HepG2 (cell line): ENCODE data around the gene FAM222B. TPM values are rescaled to one million over a fixed set of nuclear protein-coding genes. Genes with fewer than 3 reads are reported as not detected.

ENCODE experiments used
- GATAD1 ChIP-seq: IDR thresholded peaks from 2 replicates; pipeline ENCODE4 v1.6.1; 2016; ENCODE audit warnings: missing genetic modification reagents, missing compliant biosample characterization
- GFI1 ChIP-seq: sonication (generic); formaldehyde crosslinking; IDR thresholded peaks from 2 replicates; pipeline ENCODE4 v1.5.0; 2020; ENCODE audit warnings: missing genetic modification reagents, mild to moderate bottlenecking, borderline replicate concordance
- HNF4G ChIP-seq, 2 experiments: sonication (generic) in 1 of 2; formaldehyde crosslinking in 1 of 2; IDR thresholded peaks; 2 replicates each; pipeline versions ENCODE4 v1.4.0 to v1.6.1; 2011 to 2020; ENCODE audit warnings: borderline replicate concordance in 2 of 2, low read depth in 2 of 2, mild to moderate bottlenecking in 2 of 2, low read length in 1 of 2, missing genetic modification reagents in 1 of 2, moderate library complexity in 1 of 2
- HNRNPK ChIP-seq: fragments of 200-400 bp; formaldehyde crosslinking; IDR thresholded peaks from 2 replicates; pipeline ENCODE4 v1.6.1; 2018; ENCODE audit warnings: low read length, low read depth, moderate library complexity, mild to moderate bottlenecking; ENCODE audit not compliant: poor library complexity, severe bottlenecking
- HOXA5 ChIP-seq: sonication (generic); formaldehyde crosslinking; IDR thresholded peaks from 2 replicates; pipeline ENCODE4 v1.4.0; 2020; ENCODE audit warnings: missing genetic modification reagents
- KDM6A ChIP-seq: IDR thresholded peaks from 2 replicates; pipeline ENCODE4 v1.6.1; 2016; ENCODE audit warnings: low read depth
- NCOA2 ChIP-seq: sonication (generic); formaldehyde crosslinking; IDR thresholded peaks from 2 replicates; pipeline ENCODE4 v1.8.0; 2022; ENCODE audit warnings: inconsistent platforms
- NFKB2 ChIP-seq: sonication (generic); formaldehyde crosslinking; IDR thresholded peaks from 2 replicates; pipeline ENCODE4 v1.4.0; 2020; ENCODE audit warnings: missing genetic modification reagents, borderline replicate concordance
- NFYB ChIP-seq: sonication (generic); formaldehyde crosslinking; IDR thresholded peaks from 2 replicates; pipeline ENCODE4 v1.4.0; 2020; ENCODE audit warnings: missing genetic modification reagents
- NR2F6 ChIP-seq, 2 experiments: IDR thresholded peaks; 2 replicates each; pipeline ENCODE4 v1.6.1; 2016; ENCODE audit warnings: antibody characterized with exemption in 1 of 2, mild to moderate bottlenecking in 1 of 2
- RBM22 ChIP-seq: fragments of 200-400 bp; formaldehyde crosslinking; optimal IDR thresholded peaks from 2 replicates; pipeline ENCODE3; 2017; ENCODE audit warnings: mild to moderate bottlenecking, low read length, moderate library complexity
- REL ChIP-seq: sonication (generic); formaldehyde crosslinking; conservative IDR thresholded peaks from 2 replicates; pipeline ENCODE4 v1.8.0; 2022; ENCODE audit warnings: mild to moderate bottlenecking, missing genetic modification reagents, moderate library complexity
- TCF7 ChIP-seq: sonication (generic); IDR thresholded peaks from 2 replicates; pipeline ENCODE4 v1.6.1; 2016; ENCODE audit warnings: antibody characterized with exemption, low read depth
- ZBTB1 ChIP-seq: sonication (generic); formaldehyde crosslinking; IDR thresholded peaks from 2 replicates; pipeline ENCODE4 v1.4.0; 2020; ENCODE audit warnings: missing genetic modification reagents, borderline replicate concordance
- ZFY ChIP-seq: sonication (generic); formaldehyde crosslinking; IDR thresholded peaks from 2 replicates; pipeline ENCODE4 v1.4.0; 2020; ENCODE audit warnings: missing genetic modification reagents
- ZFYVE20 ChIP-seq: sonication (generic); formaldehyde crosslinking; IDR thresholded peaks from 2 replicates; pipeline ENCODE4 v1.8.0; 2023; ENCODE audit warnings: low read depth, mild to moderate bottlenecking, moderate library complexity, missing genetic modification reagents, borderline replicate concordance
- ZKSCAN1 ChIP-seq: fragments of 150-350 bp; IDR thresholded peaks from 2 replicates; pipeline ENCODE4 v1.6.1; 2014; ENCODE audit warnings: low read length
- ZKSCAN5 ChIP-seq: sonication (generic); formaldehyde crosslinking; IDR thresholded peaks from 2 replicates; pipeline ENCODE4 v1.5.1; 2020; ENCODE audit warnings: mild to moderate bottlenecking, missing genetic modification reagents
- ZNF251 ChIP-seq: sonication (generic); formaldehyde crosslinking; IDR thresholded peaks from 2 replicates; pipeline ENCODE4 v1.9.0; 2021; ENCODE audit warnings: mild to moderate bottlenecking, missing genetic modification reagents
- ZNF329 ChIP-seq: sonication (generic); formaldehyde crosslinking; IDR thresholded peaks from 2 replicates; pipeline ENCODE4 v1.9.0; 2021; ENCODE audit warnings: low read depth, mild to moderate bottlenecking, missing genetic modification reagents
- ZNF484 ChIP-seq: sonication (generic); formaldehyde crosslinking; IDR thresholded peaks from 2 replicates; pipeline ENCODE4 v1.5.1; 2020; ENCODE audit warnings: mild to moderate bottlenecking, low read depth, missing genetic modification reagents, borderline replicate concordance
- ZNF577 ChIP-seq: sonication (generic); formaldehyde crosslinking; IDR thresholded peaks from 2 replicates; pipeline ENCODE4 v1.4.0; 2020; ENCODE audit warnings: mild to moderate bottlenecking, low read depth, missing genetic modification reagents, borderline replicate concordance
- polyA plus RNA-seq, 8 experiments: library from polyadenylated mRNA; depleted of rRNA in 3 of 8; stranded (reverse) in 7 of 8; unstranded in 1 of 8; fragments of >200 nt; fragmentation: Illumina TruSeq in 4 of 8; extraction: Trizol in 4 of 8; gene quantifications; 2 replicates each; pipeline versions ENCODE4 v1.2.1 to v1.2.3, GENCODE V29; 2011 to 2016; ENCODE audit warnings: low read depth in 4 of 8, missing spikeins in 1 of 8, mixed read lengths in 1 of 8; ENCODE audit not compliant: insufficient read depth in 1 of 8
- total RNA-seq, 5 experiments: library from RNA; depleted of rRNA; stranded (reverse); fragments of >200 nt; fragmentation: Illumina TruSeq; extraction: Trizol; gene quantifications; 2 replicates each; pipeline ENCODE4 v1.2.3, GENCODE V29; 2016; ENCODE audit warnings: low read depth in 1 of 5
- TF ChIP-seq, protein P1 (sequence below): sonication (generic); formaldehyde crosslinking; IDR thresholded peaks from 2 replicates; pipeline ENCODE4 v1.4.0; 2020; ENCODE audit warnings: missing genetic modification reagents
- TF ChIP-seq, protein P2 (sequence below): sonication (generic); formaldehyde crosslinking; IDR thresholded peaks from 2 replicates; pipeline ENCODE4 v1.5.1; 2020; ENCODE audit warnings: missing genetic modification reagents, mild to moderate bottlenecking, borderline replicate concordance
- TF ChIP-seq, protein P3 (sequence below): sonication (generic); formaldehyde crosslinking; IDR thresholded peaks from 2 replicates; pipeline ENCODE4 v1.8.0; 2022; ENCODE audit warnings: mild to moderate bottlenecking, missing genetic modification reagents, moderate library complexity
- TF ChIP-seq, protein P4 (sequence below): sonication (generic); formaldehyde crosslinking; IDR thresholded peaks from 2 replicates; pipeline ENCODE4 v1.9.0; 2021; ENCODE audit warnings: missing genetic modification reagents, borderline replicate concordance
- TF ChIP-seq, protein P5 (sequence below): sonication (generic); formaldehyde crosslinking; IDR thresholded peaks from 2 replicates; pipeline ENCODE4 v1.4.0; 2020; ENCODE audit warnings: mild to moderate bottlenecking, missing genetic modification reagents

Gene FAM222B
- total and polyA plus RNA-seq, 2 of the 13 experiments (the other 11 are each of a cell fraction or from before 2014, with no cell fraction given) = 3.5 to 7.3 TPM

DNA sequence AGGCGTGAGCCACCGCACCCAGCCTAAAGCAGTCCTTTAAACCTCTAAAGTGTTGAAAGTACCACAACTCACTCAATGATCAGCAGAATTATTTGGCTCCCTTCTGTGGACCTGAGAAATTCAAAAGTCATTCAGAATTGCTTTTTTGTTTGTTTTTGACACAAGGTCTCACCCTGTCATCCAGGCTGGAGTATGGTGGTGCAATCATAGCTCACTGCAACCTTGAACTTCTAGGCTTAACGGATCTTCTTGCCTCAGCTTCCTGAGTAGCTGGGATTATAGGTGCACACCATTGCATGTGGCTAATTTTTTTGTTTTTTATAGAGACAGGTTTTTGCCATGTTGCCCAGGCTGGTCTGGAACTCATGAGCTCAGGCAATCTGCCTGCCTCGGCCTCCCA lies 54.5 kb downstream of the FAM222B start (continued):
- TF ChIP-seq, protein P1, sequence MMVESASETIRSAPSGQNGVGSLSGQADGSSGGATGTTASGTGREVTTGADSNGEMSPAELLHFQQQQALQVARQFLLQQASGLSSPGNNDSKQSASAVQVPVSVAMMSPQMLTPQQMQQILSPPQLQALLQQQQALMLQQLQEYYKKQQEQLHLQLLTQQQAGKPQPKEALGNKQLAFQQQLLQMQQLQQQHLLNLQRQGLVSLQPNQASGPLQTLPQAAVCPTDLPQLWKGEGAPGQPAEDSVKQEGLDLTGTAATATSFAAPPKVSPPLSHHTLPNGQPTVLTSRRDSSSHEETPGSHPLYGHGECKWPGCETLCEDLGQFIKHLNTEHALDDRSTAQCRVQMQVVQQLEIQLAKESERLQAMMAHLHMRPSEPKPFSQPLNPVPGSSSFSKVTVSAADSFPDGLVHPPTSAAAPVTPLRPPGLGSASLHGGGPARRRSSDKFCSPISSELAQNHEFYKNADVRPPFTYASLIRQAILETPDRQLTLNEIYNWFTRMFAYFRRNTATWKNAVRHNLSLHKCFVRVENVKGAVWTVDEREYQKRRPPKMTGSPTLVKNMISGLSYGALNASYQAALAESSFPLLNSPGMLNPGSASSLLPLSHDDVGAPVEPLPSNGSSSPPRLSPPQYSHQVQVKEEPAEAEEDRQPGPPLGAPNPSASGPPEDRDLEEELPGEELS = 0 out of 2 replicates have a peak, but pooled peaks have one; percentile 29
- TF ChIP-seq ZBTB1 (no peak), ZKSCAN5 (CRISPR knock-in tag) (no peak), GFI1 (no peak), GATAD1 (CRISPR knock-in tag) (no peak), ZNF577 (no peak), ZNF484 (CRISPR knock-in tag) (no peak), KDM6A (CRISPR knock-in tag) (0 out of 2 replicates have a peak, but pooled peaks have one; percentile 34), HNF4G (IDR thresholded peaks at IDR 0.05; ENCODE audit: borderline replicate concordance, low read depth, low read length) (no peak), HNF4G (CRISPR knock-in tag; IDR thresholded peaks at IDR 0.05; ENCODE audit: borderline replicate concordance, low read depth) (no peak), ZFY (no peak), REL (CRISPR knock-in tag) (no peak), NR2F6 (IDR thresholded peaks at IDR 0.05) (peak; percentile 48; the same call in 1 of the 2 replicates), NR2F6 (CRISPR knock-in tag; IDR thresholded peaks at IDR 0.05) (peak; percentile 55; the same call in 1 of the 2 replicates), ZFYVE20 (no peak), NFYB (CRISPR knock-in tag) (no peak), ZNF329 (CRISPR knock-in tag) (no peak), TCF7 (no peak), NFKB2 (CRISPR knock-in tag) (no peak), HOXA5 (CRISPR knock-in tag) (no peak), RBM22 (no peak), NCOA2 (CRISPR knock-in tag) (peak; percentile 66; the same call in 1 of the 2 replicates), ZKSCAN1 (no peak), HNRNPK (no peak), ZNF251 (CRISPR knock-in tag) (no peak)
- TF ChIP-seq, protein P2, sequence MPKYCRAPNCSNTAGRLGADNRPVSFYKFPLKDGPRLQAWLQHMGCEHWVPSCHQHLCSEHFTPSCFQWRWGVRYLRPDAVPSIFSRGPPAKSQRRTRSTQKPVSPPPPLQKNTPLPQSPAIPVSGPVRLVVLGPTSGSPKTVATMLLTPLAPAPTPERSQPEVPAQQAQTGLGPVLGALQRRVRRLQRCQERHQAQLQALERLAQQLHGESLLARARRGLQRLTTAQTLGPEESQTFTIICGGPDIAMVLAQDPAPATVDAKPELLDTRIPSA (CRISPR knock-in tag) = no peak
- TF ChIP-seq, protein P3, sequence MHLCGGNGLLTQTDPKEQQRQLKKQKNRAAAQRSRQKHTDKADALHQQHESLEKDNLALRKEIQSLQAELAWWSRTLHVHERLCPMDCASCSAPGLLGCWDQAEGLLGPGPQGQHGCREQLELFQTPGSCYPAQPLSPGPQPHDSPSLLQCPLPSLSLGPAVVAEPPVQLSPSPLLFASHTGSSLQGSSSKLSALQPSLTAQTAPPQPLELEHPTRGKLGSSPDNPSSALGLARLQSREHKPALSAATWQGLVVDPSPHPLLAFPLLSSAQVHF (CRISPR knock-in tag) = no peak
- TF ChIP-seq, protein P4, sequence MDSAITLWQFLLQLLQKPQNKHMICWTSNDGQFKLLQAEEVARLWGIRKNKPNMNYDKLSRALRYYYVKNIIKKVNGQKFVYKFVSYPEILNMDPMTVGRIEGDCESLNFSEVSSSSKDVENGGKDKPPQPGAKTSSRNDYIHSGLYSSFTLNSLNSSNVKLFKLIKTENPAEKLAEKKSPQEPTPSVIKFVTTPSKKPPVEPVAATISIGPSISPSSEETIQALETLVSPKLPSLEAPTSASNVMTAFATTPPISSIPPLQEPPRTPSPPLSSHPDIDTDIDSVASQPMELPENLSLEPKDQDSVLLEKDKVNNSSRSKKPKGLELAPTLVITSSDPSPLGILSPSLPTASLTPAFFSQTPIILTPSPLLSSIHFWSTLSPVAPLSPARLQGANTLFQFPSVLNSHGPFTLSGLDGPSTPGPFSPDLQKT (CRISPR knock-in tag) = no peak
- TF ChIP-seq, protein P5, sequence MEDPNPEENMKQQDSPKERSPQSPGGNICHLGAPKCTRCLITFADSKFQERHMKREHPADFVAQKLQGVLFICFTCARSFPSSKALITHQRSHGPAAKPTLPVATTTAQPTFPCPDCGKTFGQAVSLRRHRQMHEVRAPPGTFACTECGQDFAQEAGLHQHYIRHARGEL = no peak
